H1 (cell line): ENCODE measurements around the gene ERMN. TPM values are rescaled to one million over a fixed set of nuclear protein-coding genes. Genes with fewer than 3 reads are reported as not detected.

ENCODE experiments used
- GABPA ChIP-seq: IDR thresholded peaks from 2 replicates; pipeline ENCODE4 v1.6.1; 2011; ENCODE audit warnings: mild to moderate bottlenecking, low read length, moderate library complexity, borderline replicate concordance; ENCODE audit not compliant: insufficient read depth
- POLR2AphosphoS5 ChIP-seq: IDR thresholded peaks from 2 replicates; pipeline ENCODE4 v1.6.1; 2011; ENCODE audit warnings: low read depth, low read length
- RXRA ChIP-seq: IDR thresholded peaks from 2 replicates; pipeline ENCODE4 v1.6.1; 2011; ENCODE audit warnings: low read depth, mild to moderate bottlenecking, low read length, moderate library complexity; ENCODE audit not compliant: insufficient read depth
- SIX5 ChIP-seq: IDR thresholded peaks from 2 replicates; pipeline ENCODE4 v1.6.1; 2011; ENCODE audit warnings: mild to moderate bottlenecking, low read depth, low read length
- polyA plus RNA-seq, 7 experiments: library from polyadenylated mRNA; depleted of rRNA in 3 of 7; stranded (reverse) in 5 of 7; unstranded in 2 of 7; fragments of >200 nt in 5 of 7; fragments of 200-250 nt in 2 of 7; gene quantifications; 1 replicate in 5 of 7; 2 replicates in 1 of 7; 4 replicates in 1 of 7; pipeline versions ENCODE4 v1.2.1 to v1.2.3, GENCODE V29; 2011 to 2013; ENCODE audit warnings: missing spikeins in 2 of 7, mixed read lengths in 2 of 7
- total RNA-seq: library from RNA; stranded (reverse); fragmentation: NEBNext Ultra II Directional; extraction: Animal tissue kit (Norgen Biotek cat#: 25700); gene quantifications from 2 replicates; pipeline ENCODE4 v1.2.1, GENCODE V29; 2021
- TF ChIP-seq, protein P1 (sequence below): fragments of 300-600 bp; sonication (generic); IDR thresholded peaks from 2 replicates; pipeline ENCODE4 v1.7.1; 2012; ENCODE audit warnings: low read length, moderate library complexity, mild to moderate bottlenecking, inconsistent platforms; ENCODE audit not compliant: insufficient replicate concordance

The ERMN gene
- total and polyA plus RNA-seq, 2 of the 8 experiments (the other 6 are each of a cell fraction or from before 2014, with no cell fraction given), result 0.11 TPM; not detected in 1

DNA sequence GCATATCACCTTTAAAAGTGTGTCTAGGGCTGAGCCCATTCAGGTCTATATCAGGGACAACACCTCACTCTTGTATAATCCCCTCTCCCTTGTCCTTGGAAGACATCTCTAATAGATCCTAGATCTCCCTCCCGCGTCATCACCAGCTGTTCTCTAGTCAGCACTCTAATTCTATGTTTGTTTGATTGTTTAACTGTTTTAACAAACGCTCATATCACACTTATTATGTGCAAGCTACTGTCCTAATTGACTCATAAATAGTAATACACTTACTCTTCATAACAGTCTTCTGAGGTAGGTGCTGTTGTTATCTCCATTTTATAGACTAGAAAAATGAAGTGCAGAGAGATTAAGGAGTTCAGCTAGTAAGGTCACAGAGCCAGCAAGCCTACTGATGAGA is 1.6 kb upstream of the ERMN start (continued):
- TF ChIP-seq, protein P1, sequence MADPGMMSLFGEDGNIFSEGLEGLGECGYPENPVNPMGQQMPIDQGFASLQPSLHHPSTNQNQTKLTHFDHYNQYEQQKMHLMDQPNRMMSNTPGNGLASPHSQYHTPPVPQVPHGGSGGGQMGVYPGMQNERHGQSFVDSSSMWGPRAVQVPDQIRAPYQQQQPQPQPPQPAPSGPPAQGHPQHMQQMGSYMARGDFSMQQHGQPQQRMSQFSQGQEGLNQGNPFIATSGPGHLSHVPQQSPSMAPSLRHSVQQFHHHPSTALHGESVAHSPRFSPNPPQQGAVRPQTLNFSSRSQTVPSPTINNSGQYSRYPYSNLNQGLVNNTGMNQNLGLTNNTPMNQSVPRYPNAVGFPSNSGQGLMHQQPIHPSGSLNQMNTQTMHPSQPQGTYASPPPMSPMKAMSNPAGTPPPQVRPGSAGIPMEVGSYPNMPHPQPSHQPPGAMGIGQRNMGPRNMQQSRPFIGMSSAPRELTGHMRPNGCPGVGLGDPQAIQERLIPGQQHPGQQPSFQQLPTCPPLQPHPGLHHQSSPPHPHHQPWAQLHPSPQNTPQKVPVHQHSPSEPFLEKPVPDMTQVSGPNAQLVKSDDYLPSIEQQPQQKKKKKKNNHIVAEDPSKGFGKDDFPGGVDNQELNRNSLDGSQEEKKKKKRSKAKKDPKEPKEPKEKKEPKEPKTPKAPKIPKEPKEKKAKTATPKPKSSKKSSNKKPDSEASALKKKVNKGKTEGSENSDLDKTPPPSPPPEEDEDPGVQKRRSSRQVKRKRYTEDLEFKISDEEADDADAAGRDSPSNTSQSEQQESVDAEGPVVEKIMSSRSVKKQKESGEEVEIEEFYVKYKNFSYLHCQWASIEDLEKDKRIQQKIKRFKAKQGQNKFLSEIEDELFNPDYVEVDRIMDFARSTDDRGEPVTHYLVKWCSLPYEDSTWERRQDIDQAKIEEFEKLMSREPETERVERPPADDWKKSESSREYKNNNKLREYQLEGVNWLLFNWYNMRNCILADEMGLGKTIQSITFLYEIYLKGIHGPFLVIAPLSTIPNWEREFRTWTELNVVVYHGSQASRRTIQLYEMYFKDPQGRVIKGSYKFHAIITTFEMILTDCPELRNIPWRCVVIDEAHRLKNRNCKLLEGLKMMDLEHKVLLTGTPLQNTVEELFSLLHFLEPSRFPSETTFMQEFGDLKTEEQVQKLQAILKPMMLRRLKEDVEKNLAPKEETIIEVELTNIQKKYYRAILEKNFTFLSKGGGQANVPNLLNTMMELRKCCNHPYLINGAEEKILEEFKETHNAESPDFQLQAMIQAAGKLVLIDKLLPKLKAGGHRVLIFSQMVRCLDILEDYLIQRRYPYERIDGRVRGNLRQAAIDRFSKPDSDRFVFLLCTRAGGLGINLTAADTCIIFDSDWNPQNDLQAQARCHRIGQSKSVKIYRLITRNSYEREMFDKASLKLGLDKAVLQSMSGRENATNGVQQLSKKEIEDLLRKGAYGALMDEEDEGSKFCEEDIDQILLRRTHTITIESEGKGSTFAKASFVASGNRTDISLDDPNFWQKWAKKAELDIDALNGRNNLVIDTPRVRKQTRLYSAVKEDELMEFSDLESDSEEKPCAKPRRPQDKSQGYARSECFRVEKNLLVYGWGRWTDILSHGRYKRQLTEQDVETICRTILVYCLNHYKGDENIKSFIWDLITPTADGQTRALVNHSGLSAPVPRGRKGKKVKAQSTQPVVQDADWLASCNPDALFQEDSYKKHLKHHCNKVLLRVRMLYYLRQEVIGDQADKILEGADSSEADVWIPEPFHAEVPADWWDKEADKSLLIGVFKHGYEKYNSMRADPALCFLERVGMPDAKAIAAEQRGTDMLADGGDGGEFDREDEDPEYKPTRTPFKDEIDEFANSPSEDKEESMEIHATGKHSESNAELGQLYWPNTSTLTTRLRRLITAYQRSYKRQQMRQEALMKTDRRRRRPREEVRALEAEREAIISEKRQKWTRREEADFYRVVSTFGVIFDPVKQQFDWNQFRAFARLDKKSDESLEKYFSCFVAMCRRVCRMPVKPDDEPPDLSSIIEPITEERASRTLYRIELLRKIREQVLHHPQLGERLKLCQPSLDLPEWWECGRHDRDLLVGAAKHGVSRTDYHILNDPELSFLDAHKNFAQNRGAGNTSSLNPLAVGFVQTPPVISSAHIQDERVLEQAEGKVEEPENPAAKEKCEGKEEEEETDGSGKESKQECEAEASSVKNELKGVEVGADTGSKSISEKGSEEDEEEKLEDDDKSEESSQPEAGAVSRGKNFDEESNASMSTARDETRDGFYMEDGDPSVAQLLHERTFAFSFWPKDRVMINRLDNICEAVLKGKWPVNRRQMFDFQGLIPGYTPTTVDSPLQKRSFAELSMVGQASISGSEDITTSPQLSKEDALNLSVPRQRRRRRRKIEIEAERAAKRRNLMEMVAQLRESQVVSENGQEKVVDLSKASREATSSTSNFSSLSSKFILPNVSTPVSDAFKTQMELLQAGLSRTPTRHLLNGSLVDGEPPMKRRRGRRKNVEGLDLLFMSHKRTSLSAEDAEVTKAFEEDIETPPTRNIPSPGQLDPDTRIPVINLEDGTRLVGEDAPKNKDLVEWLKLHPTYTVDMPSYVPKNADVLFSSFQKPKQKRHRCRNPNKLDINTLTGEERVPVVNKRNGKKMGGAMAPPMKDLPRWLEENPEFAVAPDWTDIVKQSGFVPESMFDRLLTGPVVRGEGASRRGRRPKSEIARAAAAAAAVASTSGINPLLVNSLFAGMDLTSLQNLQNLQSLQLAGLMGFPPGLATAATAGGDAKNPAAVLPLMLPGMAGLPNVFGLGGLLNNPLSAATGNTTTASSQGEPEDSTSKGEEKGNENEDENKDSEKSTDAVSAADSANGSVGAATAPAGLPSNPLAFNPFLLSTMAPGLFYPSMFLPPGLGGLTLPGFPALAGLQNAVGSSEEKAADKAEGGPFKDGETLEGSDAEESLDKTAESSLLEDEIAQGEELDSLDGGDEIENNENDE, result no peak
- no peak for TF ChIP-seq GABPA
- no peak for TF ChIP-seq SIX5
- no peak for TF ChIP-seq POLR2AphosphoS5
- no peak for TF ChIP-seq RXRA
